Fibroblast of mammary gland (primary cell): Measurements from ENCODE around the gene THAP4.

Experiments used
- DNase-seq: peaks from one replicate; pipeline ENCODE4 v3.0.0-alpha.2; 2010; ENCODE audit warnings: low read depth
- H3K4me3 ChIP-seq: 2 replicates; pipeline ENCODE4 v1.5.1; 2011; ENCODE audit warnings: low read depth, mild to moderate bottlenecking, low read length, moderate library complexity; ENCODE audit not compliant: control insufficient read depth
- CTCF ChIP-seq: conservative IDR thresholded peaks from 2 replicates; pipeline ENCODE4 v1.5.1; 2011; ENCODE audit warnings: low read depth, low read length, inconsistent platforms; ENCODE audit not compliant: control insufficient read depth, insufficient read depth

The THAP4 gene

GRCh38 chr2:241645915-241646645 lies 9.1 kb upstream of the THAP4 start:
- no peak overlapping the region for H3K4me3 ChIP-seq
- DNase-seq: no peak
- no peak for TF ChIP-seq CTCF

- TF ChIP-seq CTCF: no peak
- DNase-seq: no peak
- H3K4me3 ChIP-seq: no peak overlapping the region
These were observed 8.3 kb upstream of the THAP4 start for GRCh38 chr2:241645056-241645914.

GRCh38 chr2:241641631-241642030 lies 4.7 kb upstream of the THAP4 start:
- TF ChIP-seq CTCF: no peak
- DNase-seq: no peak
- H3K4me3 ChIP-seq: no peak overlapping the region

DNA sequence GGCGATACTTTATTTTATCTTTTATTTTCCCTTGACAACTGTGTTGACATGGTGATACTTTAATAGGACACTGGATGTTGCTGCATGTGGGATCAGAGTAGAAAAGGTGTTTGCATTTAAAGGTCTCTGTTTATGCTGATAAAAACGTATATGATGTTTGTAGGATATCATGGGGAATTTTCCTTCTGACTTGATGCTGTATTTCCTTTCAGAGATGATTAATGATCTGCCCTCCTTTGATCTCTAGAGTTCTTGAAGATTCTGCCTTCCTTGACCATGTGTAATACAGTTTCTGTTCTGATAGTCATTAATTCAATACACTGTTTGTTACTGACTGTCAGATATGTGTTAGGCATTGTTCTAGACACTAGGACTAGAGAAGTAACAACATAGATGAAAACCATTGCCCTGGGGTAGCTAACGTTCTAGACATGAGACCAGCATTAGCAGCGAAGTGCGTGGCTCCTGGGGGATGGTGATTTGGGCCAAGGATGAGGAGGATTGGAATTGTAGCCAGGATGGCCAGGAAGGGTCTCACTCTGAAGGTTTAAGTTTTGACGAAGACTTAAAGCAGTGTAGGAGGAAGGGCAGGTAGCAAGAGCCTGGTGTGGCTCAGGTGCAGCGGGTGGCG lies 3.3 kb upstream of the THAP4 start:
- no peak for TF ChIP-seq CTCF
- DNase-seq: no peak
- H3K4me3 ChIP-seq: no peak overlapping the region

GRCh38 chr2:241639385-241639784 lies 2.4 kb upstream of the THAP4 start:
- TF ChIP-seq CTCF: no peak
- no peak for DNase-seq
- no peak overlapping the region for H3K4me3 ChIP-seq

DNA sequence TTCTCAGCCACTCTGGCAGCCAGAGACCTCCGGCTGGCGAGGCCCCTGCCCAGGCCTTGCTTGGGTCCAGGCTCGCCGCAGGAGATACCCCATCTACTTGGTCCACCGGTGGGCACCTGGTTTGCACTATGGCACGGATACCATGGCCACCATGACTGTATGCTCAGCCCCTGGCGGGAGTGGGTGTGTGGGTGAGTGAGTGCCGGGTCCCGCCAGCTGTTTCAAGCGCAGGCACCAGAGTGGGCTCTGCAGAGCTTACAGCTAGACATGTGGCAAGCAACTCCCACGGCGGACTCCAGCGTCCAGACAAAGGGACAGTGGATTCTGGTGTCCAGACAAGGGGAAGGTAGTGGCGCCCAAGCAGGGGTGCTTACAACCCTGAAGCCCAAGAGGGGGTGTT lies 2.0 kb upstream of the THAP4 start:
- DNase-seq: no peak
- H3K4me3 ChIP-seq: no peak overlapping the region
- TF ChIP-seq CTCF: no peak
